Esophagus squamous epithelium (tissue), 5 donors: ENCODE results near the gene ITSN2. TPM values are rescaled to one million over a fixed set of nuclear protein-coding genes. Genes with fewer than 3 reads are reported as not detected.

Source experiments
- DNase-seq: peaks from one replicate; lab custom pipeline; 2025; lab: John Stamatoyannopoulos, UW
- H3K27ac ChIP-seq, 4 donors: fragments of 200-600 bp; sonication (generic); one replicate each; pipeline ENCODE4 v1.5.1; 2016 to 2019; ENCODE audit warnings: mild to moderate bottlenecking in 1 of 4
- H3K27me3 ChIP-seq, 4 donors: fragments of 200-600 bp; sonication (generic); 1 replicate in 3 of 4; 2 replicates in 1 of 4; pipeline versions ENCODE4 v1.5.1 to v1.6.0; 2017 to 2021; ENCODE audit warnings: antibody characterized with exemption in 1 of 4
- H3K36me3 ChIP-seq, 3 donors: fragments of 200-600 bp; sonication (generic); one replicate each; pipeline ENCODE4 v1.5.1; 2016 to 2019
- H3K4me1 ChIP-seq, 3 donors: fragments of 200-600 bp; sonication (generic); one replicate each; pipeline ENCODE4 v1.5.1; 2017 to 2019
- H3K4me3 ChIP-seq, 4 donors: fragments of 200-600 bp; sonication (generic); 1 replicate in 3 of 4; 2 replicates in 1 of 4; pipeline ENCODE4 v1.5.1; 2016 to 2019; ENCODE audit warnings: mild to moderate bottlenecking in 2 of 4, moderate library complexity in 1 of 4
- H3K9me3 ChIP-seq, 3 donors: fragments of 200-600 bp; sonication (generic); one replicate each; pipeline ENCODE4 v1.5.1; 2016 to 2019
- POLR2A ChIP-seq, 4 donors: fragments of 450-650 bp; IDR thresholded peaks; one replicate each; pipeline ENCODE4 v1.6.1; 2017; ENCODE audit warnings: antibody characterized with exemption in 4 of 4, mild to moderate bottlenecking in 4 of 4, moderate library complexity in 3 of 4
- WGBS, 2 donors: methylation state at CpG; one replicate each; pipeline ENCODE4 v1.1.5; 2018; 5-methylcytosine and 5-hydroxymethylcytosine counted together
- intact Hi-C: fragments of 100-400 bp; cut with DNase I; formaldehyde crosslinking; loops from one replicate; pipeline ENCODE4 v1.15.0; 2022
- total RNA-seq, 4 donors: library from RNA; depleted of rRNA; stranded (reverse); fragments of >200 nt; gene quantifications; one replicate each; pipeline ENCODE4 v1.1.0, GENCODE V29; 2016
- TF ChIP-seq, protein P1 (sequence below), 6 experiments: fragments of 450-650 bp in 4 of 6; fragments of 200-600 bp in 2 of 6; sonication (generic) in 2 of 6; IDR thresholded peaks; one replicate each; pipeline ENCODE4 v1.5.1; 2016 to 2019; ENCODE audit warnings: antibody characterized with exemption in 6 of 6, mild to moderate bottlenecking in 4 of 6, moderate library complexity in 4 of 6
- donor health status: DM: yes; HTN: yes; CAD: no.

ITSN2 gene
- total RNA-seq, 4 donors from 2014 or later, result 58.3 to 98.0 (median 65.3) TPM

DNA sequence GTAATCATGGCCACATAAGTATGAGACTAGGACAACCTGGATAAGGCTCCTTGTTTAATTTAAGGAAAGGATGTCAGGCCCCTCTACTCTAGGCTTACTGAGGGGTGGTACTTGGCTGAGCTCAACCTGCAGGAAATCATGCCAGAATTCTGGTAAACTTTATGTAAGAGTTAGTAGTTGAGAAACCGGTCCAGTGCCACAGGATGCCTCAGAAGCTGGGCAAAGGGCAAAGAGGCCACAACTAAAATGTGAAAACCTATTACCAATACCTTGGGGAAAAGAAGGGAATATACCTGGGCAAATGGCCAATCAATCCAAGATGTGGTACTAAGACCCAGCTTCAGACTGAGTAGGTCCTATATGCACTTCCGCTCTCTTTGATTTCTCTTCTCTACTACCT lies 86.7 kb downstream of the ITSN2 start:
- WGBS, 2 donors, result 96 to 100% methylated on average over 2 of the region's 2 CpGs
- H3K36me3 ChIP-seq, result peaks cover 0 to 76% (median 8%) of the 10 kb centered on the region in 3 donors
- intact Hi-C loops, result no loop called here

DNA sequence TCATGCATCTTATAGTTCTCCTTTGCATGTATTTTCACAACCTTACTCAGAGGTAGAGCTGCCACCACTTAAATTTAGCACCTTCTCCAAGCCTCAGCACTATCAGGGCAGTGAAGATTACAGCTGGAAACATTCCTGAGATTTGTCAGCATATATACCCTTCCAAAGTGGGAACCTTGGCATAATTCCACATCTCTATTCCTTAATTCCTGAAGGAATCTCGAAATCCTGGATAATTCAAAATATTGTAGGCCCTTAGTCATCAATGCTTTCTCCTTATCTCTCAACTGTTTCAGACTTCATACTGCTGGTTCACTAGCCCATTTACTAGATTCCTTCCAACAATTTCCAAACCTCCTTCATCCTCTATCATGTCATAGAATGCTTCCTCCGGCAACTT lies 87.4 kb downstream of the ITSN2 start:
- H3K4me3 ChIP-seq, result no peak overlapping the region
- WGBS, 2 donors, result 83 to 97% methylated on average over 2 of the region's 2 CpGs
- H3K36me3 ChIP-seq, result peaks cover 0 to 83% (median 8%) of the 10 kb centered on the region in 3 donors
- H3K4me1 ChIP-seq, result peaks cover 0 to 17% (median 5%) of the 10 kb centered on the region in 3 donors
- no peak overlapping the region for H3K27ac ChIP-seq
- intact Hi-C loops, result no loop called here
- no peak for DNase-seq
- no peaks in the 10 kb centered on the region for H3K27me3 ChIP-seq
- TF ChIP-seq, protein P1, sequence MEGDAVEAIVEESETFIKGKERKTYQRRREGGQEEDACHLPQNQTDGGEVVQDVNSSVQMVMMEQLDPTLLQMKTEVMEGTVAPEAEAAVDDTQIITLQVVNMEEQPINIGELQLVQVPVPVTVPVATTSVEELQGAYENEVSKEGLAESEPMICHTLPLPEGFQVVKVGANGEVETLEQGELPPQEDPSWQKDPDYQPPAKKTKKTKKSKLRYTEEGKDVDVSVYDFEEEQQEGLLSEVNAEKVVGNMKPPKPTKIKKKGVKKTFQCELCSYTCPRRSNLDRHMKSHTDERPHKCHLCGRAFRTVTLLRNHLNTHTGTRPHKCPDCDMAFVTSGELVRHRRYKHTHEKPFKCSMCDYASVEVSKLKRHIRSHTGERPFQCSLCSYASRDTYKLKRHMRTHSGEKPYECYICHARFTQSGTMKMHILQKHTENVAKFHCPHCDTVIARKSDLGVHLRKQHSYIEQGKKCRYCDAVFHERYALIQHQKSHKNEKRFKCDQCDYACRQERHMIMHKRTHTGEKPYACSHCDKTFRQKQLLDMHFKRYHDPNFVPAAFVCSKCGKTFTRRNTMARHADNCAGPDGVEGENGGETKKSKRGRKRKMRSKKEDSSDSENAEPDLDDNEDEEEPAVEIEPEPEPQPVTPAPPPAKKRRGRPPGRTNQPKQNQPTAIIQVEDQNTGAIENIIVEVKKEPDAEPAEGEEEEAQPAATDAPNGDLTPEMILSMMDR (IDR thresholded peaks at IDR 0.05), result no peak
- no peak for TF ChIP-seq POLR2A (IDR thresholded peaks at IDR 0.05)
- no peaks in the 10 kb centered on the region for H3K9me3 ChIP-seq

More for the DNA sequence above, 86.7 kb downstream of the ITSN2 start:
- H3K27me3 ChIP-seq, result no peaks in the 10 kb centered on the region
- peaks cover 0 to 17% (median 5%) of the 10 kb centered on the region in 3 donors for H3K4me1 ChIP-seq
- no peak overlapping the region for H3K4me3 ChIP-seq
- H3K9me3 ChIP-seq, result no peaks in the 10 kb centered on the region
- TF ChIP-seq POLR2A (IDR thresholded peaks at IDR 0.05), result no peak
- TF ChIP-seq, protein P1 (IDR thresholded peaks at IDR 0.05), result no peak
- H3K27ac ChIP-seq, result no peak overlapping the region
- no peak for DNase-seq

DNA sequence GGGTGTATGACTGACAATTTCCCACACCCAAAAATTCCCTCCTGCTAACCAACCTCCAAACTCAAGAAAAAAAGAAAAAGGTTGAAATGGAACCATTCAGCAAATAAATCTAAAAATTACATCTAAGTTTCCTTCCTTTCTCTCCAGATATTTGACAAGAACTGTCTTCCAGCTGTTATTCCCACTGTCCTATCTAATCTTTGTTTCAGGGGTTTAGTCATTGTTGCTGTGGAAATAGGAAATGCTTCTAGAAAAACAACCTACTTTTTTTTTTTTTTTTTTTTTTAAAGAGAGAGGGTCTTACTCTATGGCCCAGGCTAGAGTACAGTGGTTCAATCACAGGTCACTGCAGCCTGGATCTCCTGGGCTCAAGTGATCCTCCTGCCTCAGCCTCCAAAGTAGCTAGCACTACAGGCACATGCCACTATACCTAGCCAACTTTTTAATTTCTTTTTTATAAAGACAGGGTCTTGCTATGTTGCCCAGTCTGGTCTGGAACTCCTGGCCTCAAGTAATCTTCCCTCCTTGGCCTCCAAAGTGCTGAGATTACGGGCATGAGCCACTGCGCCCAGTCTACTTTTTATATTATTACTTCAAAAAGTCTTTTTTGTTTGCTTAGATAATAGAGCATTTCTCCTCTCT lies 88.1 kb downstream of the ITSN2 start:
- H3K36me3 ChIP-seq, result peaks cover 0 to 86% (median 8%) of the 10 kb centered on the region in 3 donors
- intact Hi-C loops, result no loop called here
- no peaks in the 10 kb centered on the region for H3K27me3 ChIP-seq
- 98 to 100% methylated on average over 2 of the region's 2 CpGs for WGBS, 2 donors
- H3K27ac ChIP-seq, result no peak overlapping the region
- TF ChIP-seq, protein P1 (IDR thresholded peaks at IDR 0.05), result no peak
- no peak for TF ChIP-seq POLR2A (IDR thresholded peaks at IDR 0.05)
- no peaks in the 10 kb centered on the region for H3K9me3 ChIP-seq
- no peak for DNase-seq
- H3K4me1 ChIP-seq, result peaks cover 0 to 13% (median 5%) of the 10 kb centered on the region in 3 donors
- no peak overlapping the region for H3K4me3 ChIP-seq

DNA sequence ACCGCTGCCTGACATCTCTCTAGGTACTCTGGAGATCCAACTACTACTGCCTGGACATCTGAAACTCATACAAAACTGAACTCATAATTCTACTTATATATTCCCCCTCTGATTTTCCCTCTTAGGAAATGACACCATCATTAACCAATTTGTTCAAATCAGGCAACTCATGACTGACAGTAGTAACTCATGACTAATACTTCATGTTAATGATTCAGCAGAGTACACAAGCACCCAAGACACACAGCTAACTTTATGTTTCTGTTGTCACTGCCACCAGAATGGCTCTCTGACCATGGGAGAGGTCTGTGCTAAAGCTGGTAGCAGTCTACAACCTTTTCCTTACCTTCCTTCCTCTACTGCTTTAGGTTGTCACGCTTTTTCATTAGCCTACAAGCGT lies 91.1 kb downstream of the ITSN2 start:
- Histone ChIP-seq H3K9me3 (no peaks in the 10 kb centered on the region), H3K27ac (no peak overlapping the region), H3K4me1 (no peaks in the 10 kb centered on the region), H3K36me3 (peaks cover 0 to 100% (median 5%) of the 10 kb centered on the region in 3 donors), H3K27me3 (no peaks in the 10 kb centered on the region), H3K4me3 (no peak overlapping the region)
- WGBS, 2 donors, result 96 to 100% methylated on average over 3 of the region's 3 CpGs
- intact Hi-C loops, result no loop called here
- TF ChIP-seq, protein P1 (IDR thresholded peaks at IDR 0.05), result no peak
- TF ChIP-seq POLR2A (IDR thresholded peaks at IDR 0.05), result no peak
- DNase-seq, result no peak

DNA sequence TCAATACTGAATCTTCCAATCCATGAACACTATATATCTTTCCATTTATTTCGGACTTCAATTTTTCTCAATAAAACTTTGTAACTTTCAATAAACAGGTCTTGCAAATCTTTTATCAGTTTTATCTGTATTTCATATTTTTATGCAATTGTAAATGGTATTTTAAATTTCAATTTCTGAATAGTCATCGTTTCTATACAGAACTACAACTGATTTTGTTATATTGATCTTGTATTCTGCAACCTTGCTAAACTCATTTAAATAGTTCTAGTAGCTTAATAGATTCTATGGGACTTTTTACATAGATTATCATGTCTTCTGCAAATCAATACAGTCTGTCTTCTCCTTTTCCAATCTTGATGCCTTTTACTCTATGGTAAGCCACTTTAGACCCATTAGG lies 95.1 kb downstream of the ITSN2 start:
- intact Hi-C loops, result no loop called here
- H3K27me3 ChIP-seq, result no peaks in the 10 kb centered on the region
- TF ChIP-seq, protein P1 (IDR thresholded peaks at IDR 0.05), result no peak
- TF ChIP-seq POLR2A (IDR thresholded peaks at IDR 0.05), result no peak
- peaks cover 0 to 6% (median 0%) of the 10 kb centered on the region in 3 donors for H3K4me1 ChIP-seq
- WGBS, 2 donors, result 98% methylated on average over 2 of the region's 2 CpGs
- no peaks in the 10 kb centered on the region for H3K9me3 ChIP-seq
- H3K36me3 ChIP-seq, result peaks cover 0 to 91% (median 0%) of the 10 kb centered on the region in 3 donors
- H3K4me3 ChIP-seq, result no peak overlapping the region
- DNase-seq, result no peak
- H3K27ac ChIP-seq, result no peak overlapping the region
